Frontal cortex (tissue), 4 donors: ENCODE results near the gene OVAAL. TPM values are rescaled to one million over a fixed set of nuclear protein-coding genes. Genes with fewer than 3 reads are reported as not detected.

ENCODE experiments used
- DNase-seq, 2 donors: peaks; one replicate each; pipeline ENCODE4 v3.0.0; 2012; ENCODE audit warnings: low spot score in 2 of 2
- FAIRE-seq: peaks from 2 replicates; lab custom pipeline; 2012; peaks lifted over from hg19 to GRCh38; lab: Jason Lieb, UNC
- small RNA-seq: library from RNA; depleted of rRNA; stranded (forward); fragments of <200 nt; gene quantifications from one replicate; pipeline ENCODE3, GENCODE V24; 2014
- total RNA-seq: library from RNA; depleted of rRNA; stranded (reverse); fragments of >200 nt; gene quantifications from one replicate; pipeline ENCODE4 v1.2.3, GENCODE V29; 2014
- donor health status: control.
- donor health status: control.
- donor health status: control.

The OVAAL gene
- total RNA-seq, 1 donor from 2014 or later, result not detected

GRCh38 chr1:180598333-180598974 is 39.7 kb downstream of the OVAAL start:
- no peak for FAIRE-seq

GRCh38 chr1:180600343-180600742 is 41.6 kb downstream of the OVAAL start:
- FAIRE-seq (no peak), DNase-seq (no peak)

More at GRCh38 chr1:180598333-180598974, 39.7 kb downstream of the OVAAL start:
- DNase-seq, result no peak

DNA sequence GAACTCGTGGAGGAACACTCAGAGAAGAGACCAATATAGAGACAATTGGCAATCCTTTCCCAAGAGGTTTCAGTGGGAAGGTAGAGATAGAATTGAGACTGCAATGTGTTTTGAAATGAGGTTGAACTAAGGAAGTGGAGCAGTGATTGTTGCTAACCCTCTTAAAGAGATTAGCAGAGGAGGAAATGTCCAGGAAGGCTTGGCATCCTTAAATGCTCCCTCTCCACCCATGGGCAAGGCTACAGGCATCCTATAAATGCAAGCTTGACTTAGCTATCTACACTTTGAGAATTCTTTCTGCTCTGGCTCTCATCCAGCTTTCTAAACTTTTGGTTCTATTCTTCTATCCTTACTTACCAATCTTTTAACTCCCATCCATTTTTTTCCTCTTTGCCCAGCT is 42.7 kb downstream of the OVAAL start:
- DNase-seq, result no peak
- FAIRE-seq, result no peak

DNA sequence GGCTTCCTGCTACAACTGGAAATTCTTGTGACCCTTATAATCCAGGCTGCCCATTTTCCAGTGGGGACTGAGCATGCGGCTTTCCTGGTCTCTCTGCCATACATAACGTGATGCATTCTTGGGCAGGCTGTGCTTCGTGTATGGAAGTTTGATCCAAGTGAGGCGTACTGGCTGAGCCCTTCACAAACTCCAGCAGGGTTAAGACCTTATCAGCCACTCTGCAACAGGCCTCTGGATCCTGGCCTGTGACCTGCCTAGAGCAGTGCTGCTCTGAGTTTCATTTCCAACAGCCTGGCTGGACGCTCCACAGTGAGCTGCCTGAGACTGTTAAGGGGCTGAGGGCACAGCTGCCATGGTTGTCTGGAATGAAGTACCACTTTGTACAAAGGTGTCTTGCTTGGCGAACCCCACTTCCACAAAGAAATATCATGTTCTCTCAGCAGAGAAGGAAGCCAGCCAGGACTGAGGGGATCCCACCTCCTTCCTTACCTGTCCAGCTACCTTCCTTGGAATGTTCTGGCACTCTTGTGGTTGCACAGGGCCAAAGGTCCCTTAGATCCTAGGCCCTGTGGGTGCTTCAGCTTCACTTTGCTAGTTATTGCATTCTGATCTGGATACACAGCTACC is 44.6 kb downstream of the OVAAL start:
- FAIRE-seq (no peak), DNase-seq (no peak)

DNA sequence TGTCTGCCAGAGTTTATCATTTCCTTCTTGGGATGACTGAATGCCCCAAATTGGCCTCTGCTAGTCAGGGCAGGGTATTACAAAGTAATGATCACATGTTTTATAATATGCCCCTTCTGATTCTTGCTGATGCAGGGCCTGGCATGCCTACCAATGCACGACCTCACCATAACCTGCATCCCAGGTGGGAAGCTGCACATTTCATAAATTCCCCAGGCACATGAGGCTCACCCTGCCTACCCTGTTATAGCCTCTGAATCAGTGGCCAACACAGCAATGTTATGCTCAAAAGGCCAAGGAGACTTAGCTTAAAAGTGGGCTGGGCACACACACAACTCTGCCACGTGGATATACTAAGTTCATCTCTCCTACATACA is 45.1 kb downstream of the OVAAL start:
- FAIRE-seq (no peak), DNase-seq (no peak)

DNA sequence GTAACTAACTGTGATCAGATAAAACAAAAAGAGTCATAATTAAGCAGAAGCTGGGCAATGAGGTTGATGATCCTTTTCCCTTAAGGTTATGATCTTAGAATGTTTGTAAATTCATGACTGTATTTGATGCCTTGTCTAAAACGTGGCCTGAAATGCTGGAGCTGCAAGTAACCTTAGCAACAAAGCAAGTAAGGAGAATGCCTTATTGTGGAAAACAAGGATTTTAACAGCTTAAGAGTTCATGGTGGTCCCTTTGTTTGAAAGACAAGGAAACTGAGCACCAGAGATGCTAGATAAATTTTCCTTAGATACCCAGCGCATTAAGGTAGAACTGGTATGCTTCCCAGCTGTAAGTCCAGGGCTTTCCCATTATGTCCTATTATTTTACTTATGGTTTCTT is 47.4 kb downstream of the OVAAL start:
- FAIRE-seq (no peak), DNase-seq (no peak)

GRCh38 chr1:180609643-180610555 is 51.1 kb downstream of the OVAAL start:
- no peak for DNase-seq
- no peak for FAIRE-seq

GRCh38 chr1:180610556-180611015 is 51.8 kb downstream of the OVAAL start:
- FAIRE-seq (no peak), DNase-seq (no peak)

DNA sequence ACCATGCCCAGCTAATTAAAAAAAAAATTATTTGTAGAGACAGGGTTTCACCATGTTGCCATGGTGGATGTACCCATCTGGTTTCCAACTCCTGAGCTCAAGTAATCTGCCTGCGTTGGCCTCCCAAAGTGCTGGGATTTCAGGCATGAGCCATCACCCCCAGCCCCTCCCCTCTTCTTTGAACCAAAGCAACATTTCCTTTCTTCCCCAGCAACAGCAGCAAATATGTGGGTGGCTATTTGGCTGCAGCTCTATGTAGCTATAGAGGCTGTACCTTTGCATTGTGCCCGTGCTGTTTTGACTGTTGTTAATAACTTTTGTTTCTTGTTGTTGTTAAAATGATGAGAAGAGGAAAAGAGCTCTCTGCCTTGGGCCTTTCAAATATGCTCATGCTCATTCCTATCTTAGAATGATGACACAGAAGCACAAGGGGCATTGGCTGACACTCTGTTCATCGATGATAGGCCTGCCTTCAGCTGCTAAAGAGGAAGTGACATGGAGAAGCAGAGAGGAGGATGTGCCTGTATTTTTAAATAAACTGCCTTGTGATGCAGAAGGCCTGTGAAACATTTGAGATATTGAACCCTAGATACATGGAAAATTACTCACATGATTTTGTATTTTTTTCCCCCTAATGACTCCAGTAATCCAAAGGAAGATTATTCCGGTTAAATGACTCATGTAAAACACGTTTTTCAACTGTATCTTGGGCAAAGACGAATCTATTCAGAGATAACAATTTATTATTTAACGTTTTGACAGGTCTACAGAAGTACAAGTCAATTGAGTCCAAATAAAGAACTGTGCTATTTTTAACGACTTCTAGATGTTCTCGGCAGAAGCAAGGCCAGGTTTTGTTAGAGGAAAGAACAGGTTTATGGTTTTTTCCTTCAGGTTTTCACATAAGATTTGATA is 52.5 kb downstream of the OVAAL start:
- FAIRE-seq, result no peak
- no peak for DNase-seq

- no peak for FAIRE-seq
- DNase-seq, result no peak
Measured at GRCh38 chr1:180612632-180613031, 53.9 kb downstream of the OVAAL start.

GRCh38 chr1:180614730-180615129 is 56.0 kb downstream of the OVAAL start:
- FAIRE-seq (no peak), DNase-seq (no peak)

DNA sequence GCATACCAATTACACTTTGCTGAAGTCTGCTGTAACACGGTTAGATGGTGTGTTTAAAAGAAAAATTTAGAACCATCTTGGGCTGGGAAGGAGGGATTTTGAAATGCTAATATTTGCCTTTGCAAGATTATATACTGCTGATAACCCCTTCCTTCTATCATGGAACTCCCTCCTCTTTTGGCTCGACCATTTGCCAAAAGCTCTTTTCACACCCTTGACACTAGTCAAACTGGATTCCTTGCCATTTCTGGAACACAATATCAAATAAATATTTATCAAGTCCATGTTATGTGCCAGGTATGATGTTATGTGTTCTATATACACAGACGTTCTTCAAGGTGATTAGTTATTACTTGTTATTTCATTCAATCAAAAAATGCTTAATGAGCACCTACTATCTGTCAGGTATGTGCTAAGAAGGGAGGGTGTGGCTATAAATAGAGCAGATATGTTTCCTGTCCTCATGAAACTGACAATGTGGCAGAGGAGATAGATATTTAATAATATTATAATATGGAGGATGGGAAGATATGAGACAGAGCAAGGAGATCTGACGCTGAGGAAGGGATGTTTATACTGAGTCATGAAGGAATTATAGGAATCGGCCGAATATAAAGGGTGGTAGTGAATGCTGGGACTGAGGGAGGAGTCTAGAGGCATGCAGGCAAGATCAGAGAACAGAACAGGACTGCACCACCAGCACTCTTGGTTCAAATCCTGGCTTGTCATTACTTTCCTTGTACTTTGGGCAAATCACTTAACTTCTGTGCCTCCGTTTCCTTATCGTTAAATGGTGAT is 56.9 kb downstream of the OVAAL start:
- DNase-seq (no peak), FAIRE-seq (no peak)

Small RNA genes lying within 50 kb of the gene (small RNA-seq; reads per million reads assigned to genes)
- not detected for gene RF00019

Other genes with a start within 250 kb of the OVAAL start
- gene ACBD6, start 56.4 kb upstream of the OVAAL start, total RNA-seq, result 57.1 TPM
- 380 TPM for gene XPR1, start 73.1 kb downstream of the OVAAL start, total RNA-seq